ENCODE results near the gene CFDP1. TPM values are rescaled to one million over a fixed set of nuclear protein-coding genes. Genes with fewer than 3 reads are reported as not detected.

Gene CFDP1
- total and polyA plus RNA-seq, 2 experiments from 2014 or later: 97.1 to 116 TPM

GRCh38 chr16:75382611-75383010 is 50.7 kb downstream of the CFDP1 start:
- H3K4me1 ChIP-seq (ENCODE audit: insufficient read depth): no peaks in the 10 kb centered on the region
- H3K4me2 ChIP-seq: no peak overlapping the region
- DNase-seq (ENCODE audit: low spot score): no peak
- H3K36me3 ChIP-seq (replicated peaks; ENCODE audit: insufficient read depth, low read depth): no peaks in the 10 kb centered on the region
- TF ChIP-seq EZH2 (IDR thresholded peaks at IDR 0.05; ENCODE audit: borderline replicate concordance) (no peak), EZH2phosphoT487 (IDR thresholded peaks at IDR 0.05; ENCODE audit: low read depth, severe bottlenecking, unreplicated experiment) (no peak), CTCF (IDR thresholded peaks at IDR 0.05; ENCODE audit: poor library complexity) (no peak)
- H3K27ac ChIP-seq: no peak overlapping the region
- no peak overlapping the region for H2AFZ ChIP-seq
- H3K9me3 ChIP-seq (ENCODE audit: low read depth): no peaks in the 10 kb centered on the region
- H3K27me3 ChIP-seq: no peaks in the 10 kb centered on the region
- no peak overlapping the region for H3K4me3 ChIP-seq
- WGBS (ENCODE audit: low lambda C conversion rate, missing lambda C conversion rate): 98% methylated on average over 2 of the region's 2 CpGs
- peaks cover 5% of the 10 kb centered on the region for H3K79me2 ChIP-seq
- H4K20me1 ChIP-seq (ENCODE audit: insufficient read depth, poor library complexity, severe bottlenecking): no peaks in the 10 kb centered on the region
- no peaks in the 10 kb centered on the region for H3K9me2 ChIP-seq (replicated peaks; ENCODE audit: insufficient read depth)

GRCh38 chr16:75380870-75381269 is 52.4 kb downstream of the CFDP1 start:
- DNase-seq (ENCODE audit: low spot score): no peak
- Histone ChIP-seq H3K36me3 (replicated peaks; ENCODE audit: insufficient read depth, low read depth) (no peaks in the 10 kb centered on the region), H3K9me2 (replicated peaks; ENCODE audit: insufficient read depth) (no peaks in the 10 kb centered on the region), H2AFZ (no peak overlapping the region), H3K79me2 (peaks cover 5% of the 10 kb centered on the region), H3K4me2 (no peak overlapping the region), H3K4me3 (no peak overlapping the region), H4K20me1 (ENCODE audit: insufficient read depth, poor library complexity, severe bottlenecking) (no peaks in the 10 kb centered on the region), H3K27ac (no peak overlapping the region), H3K9me3 (ENCODE audit: low read depth) (no peaks in the 10 kb centered on the region), H3K27me3 (no peaks in the 10 kb centered on the region), H3K4me1 (ENCODE audit: insufficient read depth) (peaks cover 6% of the 10 kb centered on the region)
- TF ChIP-seq CTCF (IDR thresholded peaks at IDR 0.05; ENCODE audit: poor library complexity) (no peak), EZH2 (IDR thresholded peaks at IDR 0.05; ENCODE audit: borderline replicate concordance) (no peak), EZH2phosphoT487 (IDR thresholded peaks at IDR 0.05; ENCODE audit: low read depth, severe bottlenecking, unreplicated experiment) (no peak)
- 71% methylated on average over 2 of the region's 2 CpGs for WGBS (ENCODE audit: low lambda C conversion rate, missing lambda C conversion rate)

- H3K27me3 ChIP-seq: no peaks in the 10 kb centered on the region
- peaks cover 6% of the 10 kb centered on the region for H3K4me1 ChIP-seq (ENCODE audit: insufficient read depth)
- no peak overlapping the region for H3K4me3 ChIP-seq
- no peaks in the 10 kb centered on the region for H4K20me1 ChIP-seq (ENCODE audit: insufficient read depth, poor library complexity, severe bottlenecking)
- H3K27ac ChIP-seq: no peak overlapping the region
- H3K4me2 ChIP-seq: no peak overlapping the region
- H3K79me2 ChIP-seq: peaks cover 5% of the 10 kb centered on the region
- no peak for DNase-seq (ENCODE audit: low spot score)
- whole genome bisulfite sequencing (ENCODE audit: low lambda C conversion rate, missing lambda C conversion rate): 91% methylated on average over 10 of the region's 10 CpGs
- H3K36me3 ChIP-seq (replicated peaks; ENCODE audit: insufficient read depth, low read depth): no peaks in the 10 kb centered on the region
- no peaks in the 10 kb centered on the region for H3K9me2 ChIP-seq (replicated peaks; ENCODE audit: insufficient read depth)
- H2AFZ ChIP-seq: no peak overlapping the region
- no peak for TF ChIP-seq EZH2 (IDR thresholded peaks at IDR 0.05; ENCODE audit: borderline replicate concordance)
- TF ChIP-seq EZH2phosphoT487 (IDR thresholded peaks at IDR 0.05; ENCODE audit: low read depth, severe bottlenecking, unreplicated experiment): no peak
- no peak for TF ChIP-seq CTCF (IDR thresholded peaks at IDR 0.05; ENCODE audit: poor library complexity)
- H3K9me3 ChIP-seq (ENCODE audit: low read depth): no peaks in the 10 kb centered on the region
These were observed 53.1 kb downstream of the CFDP1 start for GRCh38 chr16:75379911-75380847.

All from hepatocyte (in vitro differentiated cells).